Keratinocyte (primary cell): ENCODE data around the gene RPL27A. TPM values are rescaled to one million over a fixed set of nuclear protein-coding genes. Genes with fewer than 3 reads are reported as not detected.
"Not testable (repeated sequence)": the region's sequence is repeated elsewhere in the genome, so short reads cannot be mapped to it uniquely, and the experiment has no call there.

ENCODE experiments used
- DNase-seq: peaks from one replicate; pipeline ENCODE4 v3.0.0-alpha.2; 2011; ENCODE audit warnings: low read depth, missing footprints, low spot score
- FAIRE-seq: peaks from 2 replicates; lab custom pipeline; 2011; peaks lifted over from hg19 to GRCh38; lab: Jason Lieb, UNC
- H2AFZ ChIP-seq: 2 replicates; pipeline ENCODE4 v1.6.0; 2012; ENCODE audit warnings: low read length, control low read depth, inconsistent platforms; ENCODE audit not compliant: control insufficient read depth
- H3K27ac ChIP-seq: 2 replicates; pipeline ENCODE4 v1.5.1; 2011; ENCODE audit warnings: low read length; ENCODE audit not compliant: control insufficient read depth, insufficient read depth
- H3K27me3 ChIP-seq: 3 replicates; pipeline ENCODE4 v1.6.0; 2011; ENCODE audit warnings: low read length; ENCODE audit not compliant: control insufficient read depth, insufficient read depth; ENCODE audit errors: extremely low read depth
- H3K36me3 ChIP-seq, 2 experiments: 2 replicates in 1 of 2; 3 replicates in 1 of 2; pipeline ENCODE4 v1.5.1; 2011; ENCODE audit warnings: low read length in 2 of 2, mild to moderate bottlenecking in 1 of 2; ENCODE audit not compliant: control insufficient read depth in 2 of 2, insufficient read depth in 2 of 2; ENCODE audit errors: extremely low read depth in 1 of 2
- H3K4me1 ChIP-seq: 3 replicates; pipeline ENCODE4 v1.5.1; 2011; ENCODE audit warnings: low read length; ENCODE audit not compliant: control insufficient read depth, insufficient read depth; ENCODE audit errors: extremely low read depth
- H3K4me2 ChIP-seq: 3 replicates; pipeline ENCODE4 v1.6.0; 2011; ENCODE audit warnings: low read depth, low read length; ENCODE audit not compliant: control insufficient read depth, insufficient read depth; ENCODE audit errors: extremely low read depth
- H3K4me3 ChIP-seq, 3 experiments: fragments of 200-600 bp in 1 of 3; sonication (generic) in 1 of 3; 2 replicates in 2 of 3; 3 replicates in 1 of 3; pipeline ENCODE4 v1.5.1; 2011 to 2016; ENCODE audit warnings: low read length in 3 of 3, mild to moderate bottlenecking in 3 of 3, control low read depth in 2 of 3, inconsistent platforms in 1 of 3, low read depth in 1 of 3, mixed read lengths in 1 of 3, mixed run types in 1 of 3, moderate library complexity in 1 of 3; ENCODE audit not compliant: control insufficient read depth in 2 of 3, insufficient read depth in 2 of 3; ENCODE audit errors: extremely low read depth in 1 of 3
- H3K79me2 ChIP-seq: 2 replicates; pipeline ENCODE4 v1.6.0; 2012; ENCODE audit warnings: low read length; ENCODE audit not compliant: control insufficient read depth, insufficient read depth
- H3K9ac ChIP-seq: 3 replicates; pipeline ENCODE4 v1.6.0; 2011; ENCODE audit warnings: low read length; ENCODE audit not compliant: control insufficient read depth, insufficient read depth; ENCODE audit errors: extremely low read depth
- H3K9me1 ChIP-seq: 3 replicates; pipeline ENCODE4 v1.6.0; 2011; ENCODE audit warnings: low read length; ENCODE audit not compliant: control insufficient read depth, insufficient read depth; ENCODE audit errors: extremely low read depth
- H3K9me3 ChIP-seq: 2 replicates; pipeline ENCODE4 v1.5.1; 2012; ENCODE audit warnings: low read depth, low read length; ENCODE audit not compliant: control insufficient read depth
- H4K20me1 ChIP-seq: 3 replicates; pipeline ENCODE4 v1.6.0; 2011; ENCODE audit warnings: low read length; ENCODE audit not compliant: control insufficient read depth, insufficient read depth; ENCODE audit errors: extremely low read depth
- EZH2 ChIP-seq: IDR thresholded peaks from one replicate; pipeline ENCODE4 v1.6.1; 2012; ENCODE audit warnings: inconsistent platforms, mild to moderate bottlenecking, low read length, moderate library complexity
- dilution Hi-C: fragments of 300-500 bp; cut with MboI; formaldehyde crosslinking; loops from one replicate; pipeline ENCODE4 v1.7.0; 2020; ENCODE audit warnings: low sequenced_read_pairs; ENCODE audit not compliant: extremely low pct_ligation_motif_present
- polyA plus RNA-seq, 5 experiments: library from polyadenylated mRNA; depleted of rRNA in 3 of 5; stranded (reverse) in 3 of 5; stranded (forward) in 1 of 5; unstranded in 1 of 5; fragments of >200 nt; gene quantifications; 1 replicate in 1 of 5; 2 replicates in 3 of 5; 3 replicates in 1 of 5; pipeline versions ENCODE4 v1.2.1 to v1.2.3, GENCODE V29; 2011 to 2012; ENCODE audit warnings: missing spikeins in 2 of 5, low read depth in 1 of 5, low replicate concordance in 1 of 5
- TF ChIP-seq, protein P1 (sequence below), 3 experiments: IDR thresholded peaks in 1 of 3; conservative IDR thresholded peaks in 1 of 3; optimal IDR thresholded peaks in 1 of 3; 2 replicates in 2 of 3; 3 replicates in 1 of 3; pipeline versions ENCODE3 to v1.5.1; 2011; ENCODE audit warnings: low read length in 3 of 3, mild to moderate bottlenecking in 3 of 3, moderate library complexity in 2 of 3, control low read depth in 1 of 3, inconsistent platforms in 1 of 3; ENCODE audit not compliant: insufficient read depth in 2 of 3; ENCODE audit errors: extremely low read depth in 1 of 3

Gene RPL27A
- polyA plus RNA-seq, 1 donor (not counting 4 experiments of a cell fraction or from before 2014, with no cell fraction given): 1,483 TPM

DNA sequence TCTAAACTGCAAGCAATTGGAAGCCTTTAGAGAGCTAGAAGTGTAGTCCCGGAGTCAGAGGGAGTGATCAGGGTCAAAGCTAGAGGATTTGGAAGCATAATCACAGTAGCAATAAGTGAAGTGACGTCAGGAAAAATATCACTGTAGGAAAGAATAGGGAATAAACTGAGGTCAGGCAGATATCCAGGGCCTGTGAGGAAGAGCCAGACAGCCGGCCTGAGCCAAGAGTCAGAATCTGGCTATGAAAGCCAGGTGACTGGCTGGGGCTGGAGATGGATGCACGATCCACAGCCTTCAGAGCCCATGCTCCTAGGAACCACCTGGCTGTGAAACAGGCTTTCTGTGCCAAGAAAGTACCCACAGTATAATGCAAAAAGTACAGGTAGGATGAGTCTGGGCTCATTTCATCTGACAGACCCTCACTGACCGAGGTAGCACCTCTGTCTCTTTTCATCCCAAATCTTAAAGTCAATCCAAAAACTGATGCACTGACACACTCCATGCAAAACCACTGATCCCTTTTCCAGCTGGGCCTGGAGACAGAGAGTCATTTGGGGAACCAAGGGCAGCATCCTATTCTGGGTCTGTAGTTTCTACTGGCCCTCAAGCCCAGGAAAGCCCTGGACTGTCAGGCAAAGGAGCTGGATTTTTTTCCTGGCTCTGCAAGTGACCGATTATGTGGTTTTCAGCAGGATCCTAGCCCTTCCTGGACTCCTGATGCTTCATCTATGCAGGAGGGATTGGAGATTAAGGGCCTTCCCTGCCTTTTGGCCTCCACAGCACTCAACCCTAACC, 21.4 kb upstream of the RPL27A start:
- Histone ChIP-seq H3K9me1 (no peaks in the 10 kb centered on the region), H2AFZ (no peak overlapping the region), H3K4me1 (no peaks in the 10 kb centered on the region), H3K27me3 (no peaks in the 10 kb centered on the region), H3K27ac (no peak overlapping the region), H3K4me3 (no peak overlapping the region), H3K79me2 (no peaks in the 10 kb centered on the region), H4K20me1 (no peaks in the 10 kb centered on the region), H3K4me2 (no peak overlapping the region), H3K9ac (no peak overlapping the region), H3K9me3 (no peaks in the 10 kb centered on the region), H3K36me3 (peaks cover 5 to 7% of the 10 kb centered on the region in 2 experiments)
- no peak for DNase-seq
- dilution Hi-C loops: no loop called here
- FAIRE-seq: no peak
- no peak for TF ChIP-seq EZH2
- TF ChIP-seq, protein P1, sequence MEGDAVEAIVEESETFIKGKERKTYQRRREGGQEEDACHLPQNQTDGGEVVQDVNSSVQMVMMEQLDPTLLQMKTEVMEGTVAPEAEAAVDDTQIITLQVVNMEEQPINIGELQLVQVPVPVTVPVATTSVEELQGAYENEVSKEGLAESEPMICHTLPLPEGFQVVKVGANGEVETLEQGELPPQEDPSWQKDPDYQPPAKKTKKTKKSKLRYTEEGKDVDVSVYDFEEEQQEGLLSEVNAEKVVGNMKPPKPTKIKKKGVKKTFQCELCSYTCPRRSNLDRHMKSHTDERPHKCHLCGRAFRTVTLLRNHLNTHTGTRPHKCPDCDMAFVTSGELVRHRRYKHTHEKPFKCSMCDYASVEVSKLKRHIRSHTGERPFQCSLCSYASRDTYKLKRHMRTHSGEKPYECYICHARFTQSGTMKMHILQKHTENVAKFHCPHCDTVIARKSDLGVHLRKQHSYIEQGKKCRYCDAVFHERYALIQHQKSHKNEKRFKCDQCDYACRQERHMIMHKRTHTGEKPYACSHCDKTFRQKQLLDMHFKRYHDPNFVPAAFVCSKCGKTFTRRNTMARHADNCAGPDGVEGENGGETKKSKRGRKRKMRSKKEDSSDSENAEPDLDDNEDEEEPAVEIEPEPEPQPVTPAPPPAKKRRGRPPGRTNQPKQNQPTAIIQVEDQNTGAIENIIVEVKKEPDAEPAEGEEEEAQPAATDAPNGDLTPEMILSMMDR (optimal IDR thresholded peaks at IDR 0.05 in 1 of 3, IDR thresholded peaks at IDR 0.05 in 1 of 3, conservative IDR thresholded peaks at IDR 0.05 in 1 of 3; ENCODE audit: extremely low read depth in 1 of 3, insufficient read depth in 2 of 3, low read length in 3 of 3): no peak

DNA sequence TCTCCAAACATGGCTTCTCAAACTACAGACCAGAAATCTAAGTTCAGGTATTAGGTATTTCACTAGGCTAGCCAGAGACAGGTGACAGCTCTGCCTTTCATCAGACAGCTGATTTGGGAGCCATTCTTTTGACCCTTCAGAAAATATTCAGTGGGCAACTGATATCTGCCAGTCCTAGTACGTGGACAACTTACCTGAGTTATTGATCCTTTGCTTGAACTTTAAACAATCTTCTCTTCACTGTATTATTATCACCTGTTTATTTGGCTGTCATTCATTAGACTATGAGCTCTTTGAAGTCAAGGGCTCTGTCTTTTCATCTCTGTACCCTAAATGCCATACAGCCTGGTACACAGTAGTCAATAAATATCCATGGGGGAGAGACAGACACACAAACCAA, 17.4 kb upstream of the RPL27A start:
- FAIRE-seq (no peak), DNase-seq (no peak)
- Histone ChIP-seq H3K9me1 (no peaks in the 10 kb centered on the region), H3K79me2 (no peaks in the 10 kb centered on the region), H3K36me3 (peaks cover 2 to 5% of the 10 kb centered on the region in 2 experiments), H3K27me3 (no peaks in the 10 kb centered on the region), H3K9ac (no peak overlapping the region), H3K9me3 (no peaks in the 10 kb centered on the region), H3K27ac (no peak overlapping the region), H3K4me3 (no peak overlapping the region), H4K20me1 (no peaks in the 10 kb centered on the region), H2AFZ (no peak overlapping the region), H3K4me2 (no peak overlapping the region), H3K4me1 (no peaks in the 10 kb centered on the region)
- dilution Hi-C loops: no loop called here
- no peak for TF ChIP-seq EZH2
- TF ChIP-seq, protein P1 (optimal IDR thresholded peaks at IDR 0.05 in 1 of 3, IDR thresholded peaks at IDR 0.05 in 1 of 3, conservative IDR thresholded peaks at IDR 0.05 in 1 of 3; ENCODE audit: extremely low read depth in 1 of 3, insufficient read depth in 2 of 3, low read length in 3 of 3): no peak

- H3K27me3 ChIP-seq, H3K79me2 ChIP-seq, dilution Hi-C loops, H3K9me3 ChIP-seq, H3K36me3 ChIP-seq, DNase-seq, H3K4me2 ChIP-seq, H3K9ac ChIP-seq, H2AFZ ChIP-seq, H4K20me1 ChIP-seq, H3K9me1 ChIP-seq, FAIRE-seq, H3K4me3 ChIP-seq, H3K27ac ChIP-seq: not testable (repeated sequence)
- peaks cover 21% of the 10 kb centered on the region for H3K4me1 ChIP-seq
These were observed 12.5 kb upstream of the RPL27A start for GRCh38 chr11:8670081-8670480.
